ENCODE results near the gene SLC39A13. TPM values are rescaled to one million over a fixed set of nuclear protein-coding genes. Genes with fewer than 3 reads are reported as not detected.
A peak's percentile ranks its signal among the peaks of the same experiment; 100 is the strongest.

SLC39A13 gene
- 10 to 100 TPM; 22.1 to 33.2 (median 27.7) TPM for polyA plus RNA-seq

DNA sequence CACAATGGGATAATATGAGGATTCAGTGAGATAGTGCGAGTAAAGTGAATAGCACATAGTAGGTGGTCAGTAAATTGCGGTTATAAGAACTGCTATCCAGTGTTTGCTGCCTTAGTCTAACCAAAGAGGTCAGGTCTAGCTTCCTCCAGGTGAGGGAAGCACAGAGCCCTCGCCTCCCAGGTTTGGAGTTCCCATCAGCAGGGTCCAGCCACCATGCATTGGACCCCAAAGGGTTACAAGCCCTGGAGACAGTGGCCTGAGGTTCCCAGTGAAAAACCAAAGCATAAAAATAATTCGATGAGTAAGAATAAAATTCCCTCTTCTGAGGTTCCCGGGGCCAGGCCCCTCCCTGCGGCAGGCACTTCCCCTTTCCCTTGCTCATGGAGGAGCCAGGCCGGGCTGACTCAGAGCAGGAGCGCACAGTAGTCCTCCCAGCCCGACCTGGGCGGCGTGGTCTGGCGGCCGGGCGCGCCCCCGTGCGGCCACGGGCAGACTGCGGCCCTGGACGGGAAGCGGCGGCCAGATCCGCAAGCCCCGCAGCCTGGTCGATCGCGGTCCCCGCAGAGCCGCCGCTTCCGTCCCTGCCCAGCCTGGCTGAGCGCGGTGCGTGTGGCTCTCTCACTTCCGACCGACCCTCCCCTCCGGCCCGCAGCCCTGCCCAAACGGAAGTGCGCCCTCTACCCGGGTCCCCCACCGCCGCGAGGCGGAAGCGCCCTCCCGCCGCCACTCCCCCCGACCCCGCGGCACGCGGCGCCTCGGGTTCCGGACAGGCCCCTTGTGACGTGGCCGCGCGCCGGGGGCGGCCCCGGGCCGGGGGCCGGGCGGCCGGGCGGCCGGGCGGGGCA, at the start of gene SLC39A13:
TSS of gene SLC39A13 (plus strand) at position 845 of the 845 bp plus-strand sequence. CDS start 1,505 bp downstream, outside the sequence.
- H3K9me3 Mint-ChIP-seq, result no peaks in the 10 kb centered on the region
- peak within 1 kb of the TSS; percentile 85 to 92 (median 87) for H3K4me3 Mint-ChIP-seq
- no peaks in the 10 kb centered on the region for H3K36me3 Mint-ChIP-seq
- H3K27me3 Mint-ChIP-seq (ENCODE audit: low read depth in 3 of 3), result peaks cover 3 to 14% (median 14%) of the 10 kb centered on the region in 3 donors
- peak within 1 kb of the TSS; percentile 90 to 93 (median 92) for H3K27ac Mint-ChIP-seq
- H3K4me1 Mint-ChIP-seq, result peaks cover 20% of the 10 kb centered on the region in 2 donors
- DNase-seq, result peak; percentile 96 to 97 (median 96)

DNA sequence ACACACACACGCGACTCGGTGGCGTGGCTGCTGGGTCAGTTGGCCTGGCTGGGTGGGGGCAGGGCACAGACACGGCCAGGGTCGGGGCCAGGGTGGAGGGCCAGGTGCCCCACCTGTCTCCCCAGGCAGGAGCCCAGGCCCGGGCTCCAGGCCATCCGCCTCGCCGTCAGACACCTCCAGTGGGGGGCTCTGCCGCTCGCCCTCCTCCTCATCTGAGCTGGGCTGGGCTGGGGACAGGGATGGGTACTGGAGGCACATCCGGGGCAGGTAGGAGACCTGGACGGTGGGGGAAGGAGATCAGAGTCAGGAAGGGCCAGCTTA, 49.7 kb upstream of the SLC39A13 start:
- Mint-ChIP-seq H3K4me3 (no peak overlapping the region), H3K4me1 (peaks cover 20% of the 10 kb centered on the region in 2 donors), H3K9me3 (no peaks in the 10 kb centered on the region), H3K27ac (no peak overlapping the region), H3K36me3 (no peaks in the 10 kb centered on the region), H3K27me3 (ENCODE audit: low read depth in 3 of 3) (peaks cover 2 to 4% (median 3%) of the 10 kb centered on the region in 3 donors)
- no peak for DNase-seq

DNA sequence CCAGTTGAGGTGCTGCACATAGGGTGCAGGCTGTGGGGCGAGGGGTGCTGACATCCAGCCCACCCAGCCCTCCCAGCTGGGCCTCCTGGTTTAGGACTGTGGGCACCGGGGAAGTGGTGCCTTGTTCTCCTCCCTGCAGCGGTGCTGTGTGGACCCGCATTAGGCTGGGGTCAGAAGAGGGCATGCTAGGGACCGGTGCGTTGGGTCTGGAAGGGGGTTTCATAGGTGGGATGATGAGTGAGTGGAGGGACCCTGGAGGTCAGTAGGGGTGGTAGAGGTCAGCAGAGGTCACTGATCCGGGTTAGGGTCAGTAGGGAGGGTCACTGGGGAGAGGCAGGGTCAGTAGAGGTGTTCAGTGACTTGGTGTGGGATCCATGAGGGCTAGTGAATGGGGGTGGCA, 49.2 kb upstream of the SLC39A13 start:
- Mint-ChIP-seq H3K27me3 (ENCODE audit: low read depth in 3 of 3) (peaks cover 2 to 4% (median 3%) of the 10 kb centered on the region in 3 donors), H3K4me3 (peak overlapping the region in 2 of 5 donors; percentile 24 to 50), H3K4me1 (peaks cover 20% of the 10 kb centered on the region in 2 donors), H3K27ac (peak overlapping the region in 3 of 6 donors; percentile 8 to 60 (median 49)), H3K9me3 (no peaks in the 10 kb centered on the region), H3K36me3 (no peaks in the 10 kb centered on the region)
- DNase-seq, result no peak

DNA sequence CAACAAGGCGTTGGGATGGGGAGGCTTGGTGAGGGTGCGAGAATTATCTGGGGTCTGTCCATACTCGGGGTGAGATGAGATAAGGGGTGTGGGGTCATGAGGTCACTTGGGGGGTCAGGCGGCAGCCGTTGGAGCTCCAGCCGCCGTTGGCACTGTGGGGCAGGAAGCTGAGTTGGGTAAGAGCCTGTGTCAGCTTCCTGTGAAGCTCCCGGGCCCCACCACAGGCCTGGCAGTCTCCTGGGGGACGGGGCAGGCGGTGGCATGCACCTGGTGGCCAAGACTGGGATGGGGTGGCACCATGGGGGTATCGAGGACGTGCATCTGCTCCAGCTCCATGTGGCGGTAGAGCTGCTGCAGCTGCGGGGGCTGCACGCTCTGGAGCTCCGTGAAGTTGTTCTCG, 48.8 kb upstream of the SLC39A13 start:
- no peaks in the 10 kb centered on the region for H3K9me3 Mint-ChIP-seq
- H3K27ac Mint-ChIP-seq, result peak overlapping the region in 4 of 6 donors; percentile 8 to 60 (median 50)
- H3K36me3 Mint-ChIP-seq, result no peaks in the 10 kb centered on the region
- DNase-seq, result peak; percentile 13 to 23 (median 14)
- peaks cover 2 to 4% (median 3%) of the 10 kb centered on the region in 3 donors for H3K27me3 Mint-ChIP-seq (ENCODE audit: low read depth in 3 of 3)
- peak overlapping the region in 2 of 5 donors; percentile 24 to 50 for H3K4me3 Mint-ChIP-seq
- peaks cover 20% of the 10 kb centered on the region in 2 donors for H3K4me1 Mint-ChIP-seq

DNA sequence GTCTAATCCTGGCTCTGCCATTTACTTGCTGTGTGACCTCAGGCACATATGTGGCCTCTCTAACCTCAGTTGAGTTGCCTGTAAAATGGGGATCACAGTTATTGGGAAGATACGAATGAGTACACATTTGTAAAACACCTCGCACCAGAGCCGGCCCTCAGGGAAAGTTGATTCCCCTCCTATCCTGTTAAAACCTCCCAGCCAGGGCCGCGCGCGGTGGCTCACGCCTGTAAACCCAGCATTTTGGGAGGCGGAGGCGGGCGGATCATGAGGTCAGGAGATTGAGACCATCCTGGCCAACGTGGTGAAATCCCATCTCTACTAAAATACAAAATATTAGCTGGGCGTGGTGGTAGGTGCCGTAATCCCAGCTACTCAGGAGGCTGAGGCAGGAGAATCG, 48.0 kb upstream of the SLC39A13 start:
- DNase-seq, result no peak
- Mint-ChIP-seq H3K27me3 (ENCODE audit: low read depth in 3 of 3) (peaks cover 2 to 4% (median 3%) of the 10 kb centered on the region in 3 donors), H3K9me3 (no peaks in the 10 kb centered on the region), H3K4me3 (no peak overlapping the region), H3K36me3 (no peaks in the 10 kb centered on the region), H3K4me1 (peaks cover 20% of the 10 kb centered on the region in 2 donors), H3K27ac (no peak overlapping the region)

DNA sequence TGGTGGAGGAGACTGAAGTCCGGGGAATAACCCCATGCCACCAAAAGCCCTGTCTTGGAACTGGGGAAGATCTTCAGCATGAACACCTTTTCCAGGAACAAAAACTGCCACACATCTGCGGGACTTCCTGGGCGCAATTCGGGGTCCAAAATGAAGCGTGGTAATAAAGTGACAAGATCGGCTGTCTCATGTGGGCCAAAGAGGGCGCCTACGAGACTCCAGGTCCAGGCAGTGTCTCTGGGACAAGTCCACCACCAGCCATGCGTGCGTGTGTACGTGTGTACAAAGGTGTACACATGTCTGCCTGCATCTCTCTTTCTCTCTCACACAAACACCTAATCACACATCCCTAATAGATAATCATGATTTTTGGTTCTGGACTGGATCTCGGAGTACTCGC, 47.0 kb upstream of the SLC39A13 start:
- H3K27me3 Mint-ChIP-seq (ENCODE audit: low read depth in 3 of 3), result peaks cover 2 to 8% (median 3%) of the 10 kb centered on the region in 3 donors
- no peak for DNase-seq
- no peaks in the 10 kb centered on the region for H3K9me3 Mint-ChIP-seq
- no peaks in the 10 kb centered on the region for H3K36me3 Mint-ChIP-seq
- no peak overlapping the region for H3K4me3 Mint-ChIP-seq
- no peak overlapping the region for H3K27ac Mint-ChIP-seq
- H3K4me1 Mint-ChIP-seq, result peaks cover 20% of the 10 kb centered on the region in 2 donors

DNA sequence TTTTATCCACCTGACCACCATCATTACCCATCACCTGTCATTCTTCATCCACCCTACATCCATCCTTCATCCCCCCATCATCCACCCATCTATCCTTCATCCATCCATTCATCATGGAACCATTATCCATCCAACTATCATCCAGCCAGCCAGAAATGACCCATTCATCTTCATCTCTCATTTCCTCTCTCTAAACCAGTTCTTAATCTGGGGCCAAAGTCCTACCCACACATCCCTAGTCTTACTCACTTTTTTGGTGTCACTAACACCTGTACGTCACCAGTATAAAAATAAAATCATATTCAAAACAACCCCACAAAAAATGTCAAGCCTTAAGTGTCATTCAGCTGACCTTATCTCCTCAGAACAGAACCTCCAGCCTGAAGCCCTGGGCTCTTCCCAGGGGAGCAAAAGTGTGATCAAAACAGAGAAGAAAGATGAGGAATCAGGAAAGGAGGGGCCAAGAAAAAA, 42.3 kb upstream of the SLC39A13 start:
- no peak overlapping the region for H3K4me3 Mint-ChIP-seq
- H3K4me1 Mint-ChIP-seq, result peaks cover 6 to 7% of the 10 kb centered on the region in 2 donors
- H3K27me3 Mint-ChIP-seq (ENCODE audit: low read depth in 3 of 3), result peaks cover 0 to 13% (median 5%) of the 10 kb centered on the region in 3 donors
- DNase-seq, result no peak
- no peak overlapping the region for H3K27ac Mint-ChIP-seq
- H3K36me3 Mint-ChIP-seq, result no peaks in the 10 kb centered on the region
- H3K9me3 Mint-ChIP-seq, result no peaks in the 10 kb centered on the region

DNA sequence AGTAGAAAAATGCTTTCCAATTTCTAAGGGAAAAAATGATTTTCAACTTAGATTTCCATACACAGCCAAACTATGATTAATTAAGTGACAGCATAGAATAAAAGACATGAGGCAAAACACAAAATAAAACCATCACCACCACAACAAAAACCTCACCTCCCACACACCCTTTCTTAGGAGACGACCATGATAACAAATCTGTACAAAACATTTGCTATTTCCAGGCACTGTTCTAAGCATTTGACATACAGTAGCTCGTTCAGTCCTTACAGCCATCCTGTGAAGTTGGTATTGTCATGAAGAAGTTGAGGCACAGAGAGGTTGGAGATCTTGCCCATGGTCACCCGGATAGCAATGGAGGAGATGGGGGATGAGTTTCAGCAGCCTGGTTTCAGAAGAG, 38.7 kb upstream of the SLC39A13 start:
- DNase-seq, result no peak
- no peak overlapping the region for H3K27ac Mint-ChIP-seq
- H3K4me1 Mint-ChIP-seq, result peaks cover 0 to 2% of the 10 kb centered on the region in 2 donors
- no peak overlapping the region for H3K4me3 Mint-ChIP-seq
- no peaks in the 10 kb centered on the region for H3K36me3 Mint-ChIP-seq
- H3K9me3 Mint-ChIP-seq, result no peaks in the 10 kb centered on the region
- peaks cover 0 to 12% (median 5%) of the 10 kb centered on the region in 3 donors for H3K27me3 Mint-ChIP-seq (ENCODE audit: low read depth in 3 of 3)

DNA sequence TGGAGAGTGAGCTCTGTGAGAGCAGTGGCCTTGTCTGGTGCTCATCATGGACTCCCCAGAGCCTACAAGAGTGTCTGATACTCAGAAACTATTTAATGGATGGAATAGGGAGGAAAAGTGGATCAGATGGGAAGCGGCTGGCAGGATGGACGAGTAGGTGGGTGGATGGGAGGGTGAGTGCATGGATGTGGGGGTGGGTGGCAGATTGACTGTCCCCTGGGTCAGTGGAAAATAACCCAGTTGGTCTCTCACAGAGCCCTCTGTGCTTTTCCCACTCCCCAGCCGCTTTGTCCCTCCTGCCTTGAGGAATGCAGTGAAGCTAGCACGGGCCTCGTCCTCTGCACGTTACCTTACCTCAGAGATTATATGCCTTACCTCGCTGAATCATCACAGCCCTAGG, 36.0 kb upstream of the SLC39A13 start:
- no peak for DNase-seq
- Mint-ChIP-seq H3K27ac (no peak overlapping the region), H3K4me1 (peaks cover 0 to 2% of the 10 kb centered on the region in 2 donors), H3K36me3 (no peaks in the 10 kb centered on the region), H3K27me3 (ENCODE audit: low read depth in 3 of 3) (peaks cover 0 to 10% (median 4%) of the 10 kb centered on the region in 3 donors), H3K9me3 (no peaks in the 10 kb centered on the region), H3K4me3 (no peak overlapping the region)

DNA sequence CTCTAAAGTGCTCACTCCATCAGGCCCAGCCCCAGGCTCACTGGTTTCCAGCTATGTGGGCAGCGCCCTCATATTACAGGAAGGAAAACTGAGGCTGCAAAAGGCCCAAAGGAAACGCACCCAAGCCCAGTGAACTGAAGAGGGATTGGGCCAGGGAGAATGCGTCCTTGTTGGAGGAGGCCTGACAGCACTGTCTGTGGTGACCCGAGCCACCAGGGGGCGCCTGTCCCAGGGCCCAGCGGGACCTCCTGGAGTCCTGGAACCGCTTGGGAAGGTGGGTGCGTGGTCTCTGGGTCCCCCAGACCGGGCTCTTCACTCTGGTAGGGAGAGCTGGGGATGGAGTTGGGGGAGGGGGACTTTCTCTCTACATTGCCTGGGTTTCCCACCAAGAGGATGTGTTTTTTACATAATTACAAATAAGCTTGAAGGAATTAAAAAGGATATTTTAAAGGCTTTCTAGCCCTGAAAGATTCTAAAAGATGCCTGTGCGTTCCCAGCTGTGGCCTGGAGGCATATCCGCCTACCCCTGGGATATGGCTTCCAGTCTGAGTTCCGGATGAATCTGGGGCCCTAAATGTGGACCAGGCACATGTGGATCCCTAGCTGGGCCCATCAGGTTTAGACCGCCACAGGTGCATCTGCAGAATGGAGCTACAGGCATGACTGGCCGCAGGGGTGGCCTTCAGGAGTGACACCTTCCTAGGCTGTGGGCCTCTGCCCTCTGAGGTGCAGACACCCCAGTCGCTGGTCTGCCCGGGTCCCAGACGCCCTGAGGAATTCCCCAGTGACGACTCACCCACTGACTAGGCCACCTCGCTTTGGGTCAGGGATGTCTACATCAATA, 34.3 kb upstream of the SLC39A13 start:
- H3K4me1 Mint-ChIP-seq, result peaks cover 0 to 6% of the 10 kb centered on the region in 2 donors
- peaks cover 0 to 14% (median 0%) of the 10 kb centered on the region in 3 donors for H3K27me3 Mint-ChIP-seq (ENCODE audit: low read depth in 3 of 3)
- peak; percentile 79 to 83 (median 81) for DNase-seq
- no peaks in the 10 kb centered on the region for H3K9me3 Mint-ChIP-seq
- no peak overlapping the region for H3K4me3 Mint-ChIP-seq
- H3K36me3 Mint-ChIP-seq, result no peaks in the 10 kb centered on the region
- H3K27ac Mint-ChIP-seq, result peak overlapping the region in 1 of 6 donors; percentile 17

DNA sequence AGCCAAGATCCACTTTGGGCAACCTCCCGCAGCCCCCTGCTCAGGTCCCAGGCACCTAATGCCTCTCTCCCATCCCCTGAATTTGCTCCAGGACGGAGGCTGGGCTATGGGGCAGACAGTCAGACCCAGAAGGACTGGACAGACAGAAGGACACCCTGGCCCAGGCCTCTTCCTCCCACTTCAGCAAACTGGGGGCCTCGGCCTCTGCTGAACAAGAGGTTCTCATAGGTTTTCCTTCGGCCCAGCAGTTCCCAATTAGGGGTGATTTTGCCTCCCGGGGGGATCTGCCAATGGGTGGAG, 33.7 kb upstream of the SLC39A13 start:
- H3K27me3 Mint-ChIP-seq (ENCODE audit: low read depth in 3 of 3), result peaks cover 0 to 10% (median 0%) of the 10 kb centered on the region in 3 donors
- H3K4me1 Mint-ChIP-seq, result peaks cover 0 to 6% of the 10 kb centered on the region in 2 donors
- DNase-seq, result no peak
- H3K4me3 Mint-ChIP-seq, result no peak overlapping the region
- H3K9me3 Mint-ChIP-seq, result no peaks in the 10 kb centered on the region
- no peaks in the 10 kb centered on the region for H3K36me3 Mint-ChIP-seq
- no peak overlapping the region for H3K27ac Mint-ChIP-seq

DNA sequence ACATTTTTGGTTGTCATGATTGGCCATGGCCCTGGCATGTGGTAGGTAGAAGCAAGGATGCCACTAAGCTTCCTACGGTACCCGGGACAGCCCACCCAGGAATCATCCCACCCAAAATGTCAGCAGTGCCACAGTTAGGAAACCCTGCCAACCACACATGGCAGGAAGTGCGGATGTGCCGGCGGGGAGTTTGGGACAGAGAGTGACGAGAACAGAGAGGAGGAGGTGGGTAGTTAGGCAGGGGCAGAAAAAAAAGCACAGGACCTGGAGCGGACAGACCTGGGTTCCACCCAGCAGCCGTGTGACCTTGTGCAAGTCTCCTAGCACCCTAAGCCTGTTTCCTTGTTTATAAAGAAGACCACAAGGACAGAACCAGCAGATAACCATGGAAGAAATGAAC, 33.4 kb upstream of the SLC39A13 start:
- H3K4me3 Mint-ChIP-seq, result no peak overlapping the region
- no peak overlapping the region for H3K27ac Mint-ChIP-seq
- H3K4me1 Mint-ChIP-seq, result peaks cover 0 to 6% of the 10 kb centered on the region in 2 donors
- H3K27me3 Mint-ChIP-seq (ENCODE audit: low read depth in 3 of 3), result peaks cover 0 to 9% (median 0%) of the 10 kb centered on the region in 3 donors
- no peaks in the 10 kb centered on the region for H3K9me3 Mint-ChIP-seq
- H3K36me3 Mint-ChIP-seq, result no peaks in the 10 kb centered on the region
- DNase-seq, result no peak

DNA sequence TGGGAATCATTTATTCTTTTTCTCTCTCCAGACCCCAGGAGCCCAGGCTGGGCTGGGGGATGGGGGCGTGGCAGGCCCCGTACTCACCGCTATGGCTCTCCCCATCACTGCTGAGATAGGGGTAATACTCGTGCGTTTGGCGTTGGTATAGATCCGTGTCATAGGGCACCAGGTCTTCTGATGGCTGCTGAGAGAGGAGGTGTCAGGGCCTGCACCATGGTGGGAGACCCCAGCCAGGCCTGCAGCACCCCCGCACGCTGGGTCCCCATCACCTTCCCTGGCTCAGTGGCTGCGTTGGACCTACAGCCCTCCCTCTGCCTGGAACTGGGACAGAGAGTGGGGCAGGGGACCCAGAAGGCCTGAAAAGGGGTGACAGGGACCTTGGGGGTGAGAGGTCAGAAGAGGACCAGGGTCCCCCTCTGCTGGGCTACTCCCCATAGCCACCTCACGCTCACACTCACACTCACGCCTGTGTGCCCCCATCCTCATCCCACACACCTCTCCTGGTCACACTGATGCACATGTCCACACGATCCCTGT, 32.8 kb upstream of the SLC39A13 start:
- H3K4me3 Mint-ChIP-seq, result no peak overlapping the region
- no peak overlapping the region for H3K27ac Mint-ChIP-seq
- no peaks in the 10 kb centered on the region for H3K9me3 Mint-ChIP-seq
- H3K4me1 Mint-ChIP-seq, result peaks cover 0 to 6% of the 10 kb centered on the region in 2 donors
- H3K36me3 Mint-ChIP-seq, result no peaks in the 10 kb centered on the region
- DNase-seq, result no peak
- H3K27me3 Mint-ChIP-seq (ENCODE audit: low read depth in 3 of 3), result peaks cover 0 to 9% (median 0%) of the 10 kb centered on the region in 3 donors

Data from immature natural killer cell (primary cell).